Activated naive CD8-positive, alpha-beta T cell treated with anti-CD3 and anti-CD28 coated beads for 36 hours (primary cell): ENCODE results near the gene PDE8B. TPM values are rescaled to one million over a fixed set of nuclear protein-coding genes. Genes with fewer than 3 reads are reported as not detected.

Source experiments
- DNase-seq: peaks from one replicate; pipeline ENCODE4 v3.0.0; 2021
- H3K27ac Mint-ChIP-seq: one replicate; pipeline ENCODE4 v1.8.0; 2022; ENCODE audit warnings: mild to moderate bottlenecking, moderate library complexity, mixed read lengths
- H3K27me3 Mint-ChIP-seq: one replicate; pipeline ENCODE4 v1.8.0; 2022; ENCODE audit warnings: mild to moderate bottlenecking, mixed read lengths
- H3K36me3 Mint-ChIP-seq: one replicate; pipeline ENCODE4 v1.8.0; 2021; ENCODE audit warnings: mild to moderate bottlenecking, mixed read lengths
- H3K4me1 Mint-ChIP-seq: one replicate; pipeline ENCODE4 v1.8.0; 2021; ENCODE audit warnings: mixed read lengths
- H3K4me3 Mint-ChIP-seq: one replicate; pipeline ENCODE4 v1.8.0; 2022; ENCODE audit warnings: mild to moderate bottlenecking, moderate library complexity, mixed read lengths
- H3K9me3 Mint-ChIP-seq: one replicate; pipeline ENCODE4 v1.8.0; 2022; ENCODE audit warnings: mixed read lengths
- total RNA-seq, 2 experiments: library from RNA; stranded (reverse); gene quantifications; one replicate each; pipeline ENCODE4 v1.2.3, GENCODE V29; 2021

PDE8B gene
- total RNA-seq, 2 experiments from 2014 or later = 0.16 TPM; not detected in 1

GRCh38 chr5:77326986-77327734 is 116.7 kb downstream of the PDE8B start:
- Mint-ChIP-seq H3K4me1 (peaks cover 29% of the 10 kb centered on the region), H3K9me3 (peaks cover 1% of the 10 kb centered on the region), H3K36me3 (no peaks in the 10 kb centered on the region), H3K4me3 (no peak overlapping the region), H3K27me3 (peaks cover 11% of the 10 kb centered on the region), H3K27ac (no peak overlapping the region)
- DNase-seq = no peak

DNA sequence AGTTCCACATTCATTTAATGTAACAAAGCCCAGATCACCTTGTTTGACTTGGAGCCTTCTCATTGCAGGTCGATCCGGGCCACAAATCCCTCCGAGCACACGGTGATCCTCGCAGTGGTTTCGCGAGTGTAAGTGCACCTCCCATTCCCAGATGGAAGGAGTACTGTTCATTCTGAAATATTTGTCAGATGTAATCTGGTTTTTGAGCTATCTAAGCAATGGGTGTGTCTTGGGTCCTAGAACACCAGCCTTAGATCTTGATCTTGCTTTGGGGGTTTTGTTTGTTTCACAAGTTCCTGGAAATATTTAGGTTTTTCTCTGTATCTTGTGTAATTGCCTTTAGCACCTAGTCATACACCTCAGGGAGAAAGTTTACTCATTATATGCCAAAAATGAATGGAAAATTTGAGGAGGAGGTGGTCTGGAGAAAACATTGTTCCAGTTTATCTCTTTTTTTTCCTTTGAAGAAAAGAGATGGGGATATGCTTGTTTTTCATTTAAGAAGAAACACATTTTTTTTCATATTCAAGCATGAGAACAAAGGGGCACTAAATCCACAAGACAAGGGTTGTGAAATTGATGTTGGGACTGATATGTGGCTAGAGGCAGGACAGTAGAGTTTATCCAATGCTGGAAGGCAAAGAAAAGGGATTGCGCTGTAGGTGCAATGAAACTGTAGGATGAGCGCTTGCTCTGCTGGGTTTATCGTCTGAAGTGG is 118.6 kb downstream of the PDE8B start:
- DNase-seq = no peak
- H3K27me3 Mint-ChIP-seq = peaks cover 7% of the 10 kb centered on the region
- H3K4me3 Mint-ChIP-seq = no peak overlapping the region
- peak overlapping the region; percentile 81 for H3K27ac Mint-ChIP-seq
- no peaks in the 10 kb centered on the region for H3K36me3 Mint-ChIP-seq
- peaks cover 1% of the 10 kb centered on the region for H3K9me3 Mint-ChIP-seq
- peaks cover 29% of the 10 kb centered on the region for H3K4me1 Mint-ChIP-seq

- H3K27ac Mint-ChIP-seq = peak overlapping the region; percentile 75
- peaks cover 29% of the 10 kb centered on the region for H3K4me1 Mint-ChIP-seq
- peaks cover 1% of the 10 kb centered on the region for H3K9me3 Mint-ChIP-seq
- no peak for DNase-seq
- peaks cover 7% of the 10 kb centered on the region for H3K27me3 Mint-ChIP-seq
- H3K4me3 Mint-ChIP-seq = no peak overlapping the region
- no peaks in the 10 kb centered on the region for H3K36me3 Mint-ChIP-seq
These were observed 119.4 kb downstream of the PDE8B start for GRCh38 chr5:77329664-77330430.

DNA sequence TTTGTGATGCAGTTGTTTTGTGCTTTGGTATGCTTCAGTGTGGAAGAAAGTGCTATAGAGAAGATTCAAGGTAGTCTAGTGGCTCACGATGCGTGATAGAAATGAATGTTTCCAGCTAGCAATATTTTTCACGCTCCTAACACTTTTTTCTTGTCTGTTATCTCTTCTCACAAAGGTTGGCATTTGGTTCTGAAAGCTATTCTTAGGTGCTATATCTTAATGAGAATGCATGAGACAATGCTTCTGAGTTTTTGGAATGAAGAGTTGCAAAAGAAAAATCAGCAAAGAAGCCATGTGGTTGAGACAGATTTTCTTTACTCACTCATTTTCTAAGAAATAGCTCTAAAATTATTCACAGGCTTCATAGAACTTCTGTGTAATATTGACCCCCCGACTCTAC is 122.6 kb downstream of the PDE8B start:
- peaks cover 7% of the 10 kb centered on the region for H3K27me3 Mint-ChIP-seq
- no peaks in the 10 kb centered on the region for H3K9me3 Mint-ChIP-seq
- DNase-seq = no peak
- no peaks in the 10 kb centered on the region for H3K36me3 Mint-ChIP-seq
- H3K4me1 Mint-ChIP-seq = peaks cover 19% of the 10 kb centered on the region
- no peak overlapping the region for H3K27ac Mint-ChIP-seq
- no peak overlapping the region for H3K4me3 Mint-ChIP-seq

DNA sequence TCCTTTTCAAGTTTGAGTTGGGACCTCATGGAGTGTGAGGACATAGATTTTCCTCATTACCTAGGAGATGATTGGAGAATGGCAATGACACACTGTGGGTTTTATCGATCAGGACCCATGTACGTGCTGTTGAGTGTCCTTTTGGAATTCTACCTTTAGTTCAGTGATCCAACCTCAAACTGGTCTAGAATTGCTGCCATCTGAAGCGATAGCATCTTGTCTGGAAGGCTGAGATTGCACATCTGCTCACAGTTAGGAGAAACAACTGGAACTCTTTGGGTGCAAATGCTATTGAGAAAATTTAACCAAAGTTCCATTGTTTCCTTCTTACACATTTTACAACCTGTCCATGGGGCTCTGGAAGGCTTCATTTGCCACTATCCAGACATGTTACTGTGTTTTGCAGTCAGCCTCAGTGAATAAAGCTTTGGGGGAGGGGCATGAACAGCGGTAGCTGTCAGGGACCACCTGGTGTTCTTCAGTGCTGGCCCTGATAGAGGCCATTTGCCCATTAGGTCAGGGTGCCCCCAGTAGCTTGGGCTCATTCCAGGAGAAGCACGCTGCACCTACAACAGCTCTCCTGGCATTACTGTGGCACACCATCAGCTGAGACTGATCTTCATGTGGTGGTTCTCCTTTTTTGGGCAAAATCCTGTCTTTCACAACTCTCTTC is 123.1 kb downstream of the PDE8B start:
- Mint-ChIP-seq H3K9me3 (no peaks in the 10 kb centered on the region), H3K27me3 (peaks cover 7% of the 10 kb centered on the region), H3K27ac (no peak overlapping the region), H3K4me1 (peaks cover 14% of the 10 kb centered on the region), H3K36me3 (no peaks in the 10 kb centered on the region), H3K4me3 (no peak overlapping the region)
- no peak for DNase-seq

- H3K4me1 Mint-ChIP-seq = no peaks in the 10 kb centered on the region
- no peaks in the 10 kb centered on the region for H3K9me3 Mint-ChIP-seq
- H3K27ac Mint-ChIP-seq = no peak overlapping the region
- peaks cover 3% of the 10 kb centered on the region for H3K27me3 Mint-ChIP-seq
- no peaks in the 10 kb centered on the region for H3K36me3 Mint-ChIP-seq
- no peak for DNase-seq
- no peak overlapping the region for H3K4me3 Mint-ChIP-seq
These were observed 126.8 kb downstream of the PDE8B start for GRCh38 chr5:77337246-77337645.

DNA sequence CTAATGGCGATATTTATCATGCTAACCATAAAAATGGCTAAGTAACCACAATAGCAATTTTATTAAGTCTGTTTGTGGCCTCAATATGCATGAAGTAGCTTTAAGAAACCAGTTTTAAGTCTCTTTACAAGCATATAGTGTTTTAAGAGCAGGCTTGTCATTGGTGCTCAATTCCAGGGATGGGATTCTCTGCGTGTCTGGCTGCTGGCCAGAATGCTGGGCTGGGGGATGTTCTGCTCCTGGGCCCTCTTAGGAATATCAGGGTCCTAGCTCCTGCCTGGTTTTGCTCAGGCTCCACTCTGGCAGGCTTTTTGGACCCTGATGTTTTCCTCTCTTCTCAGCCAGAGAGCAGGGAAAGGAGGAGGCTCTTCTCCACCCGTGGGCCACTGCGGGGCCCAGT is 127.2 kb downstream of the PDE8B start:
- Mint-ChIP-seq H3K27me3 (peaks cover 3% of the 10 kb centered on the region), H3K9me3 (no peaks in the 10 kb centered on the region), H3K36me3 (no peaks in the 10 kb centered on the region), H3K27ac (no peak overlapping the region), H3K4me1 (no peaks in the 10 kb centered on the region), H3K4me3 (no peak overlapping the region)
- no peak for DNase-seq

GRCh38 chr5:77339337-77339890 is 128.9 kb downstream of the PDE8B start:
- DNase-seq = no peak
- peaks cover 3% of the 10 kb centered on the region for H3K27me3 Mint-ChIP-seq
- no peak overlapping the region for H3K27ac Mint-ChIP-seq
- no peaks in the 10 kb centered on the region for H3K9me3 Mint-ChIP-seq
- no peak overlapping the region for H3K4me3 Mint-ChIP-seq
- no peaks in the 10 kb centered on the region for H3K4me1 Mint-ChIP-seq
- H3K36me3 Mint-ChIP-seq = no peaks in the 10 kb centered on the region

- no peaks in the 10 kb centered on the region for H3K9me3 Mint-ChIP-seq
- peaks cover 3% of the 10 kb centered on the region for H3K27me3 Mint-ChIP-seq
- H3K36me3 Mint-ChIP-seq = no peaks in the 10 kb centered on the region
These were observed 132.7 kb downstream of the PDE8B start for GRCh38 chr5:77343165-77343564.

DNA sequence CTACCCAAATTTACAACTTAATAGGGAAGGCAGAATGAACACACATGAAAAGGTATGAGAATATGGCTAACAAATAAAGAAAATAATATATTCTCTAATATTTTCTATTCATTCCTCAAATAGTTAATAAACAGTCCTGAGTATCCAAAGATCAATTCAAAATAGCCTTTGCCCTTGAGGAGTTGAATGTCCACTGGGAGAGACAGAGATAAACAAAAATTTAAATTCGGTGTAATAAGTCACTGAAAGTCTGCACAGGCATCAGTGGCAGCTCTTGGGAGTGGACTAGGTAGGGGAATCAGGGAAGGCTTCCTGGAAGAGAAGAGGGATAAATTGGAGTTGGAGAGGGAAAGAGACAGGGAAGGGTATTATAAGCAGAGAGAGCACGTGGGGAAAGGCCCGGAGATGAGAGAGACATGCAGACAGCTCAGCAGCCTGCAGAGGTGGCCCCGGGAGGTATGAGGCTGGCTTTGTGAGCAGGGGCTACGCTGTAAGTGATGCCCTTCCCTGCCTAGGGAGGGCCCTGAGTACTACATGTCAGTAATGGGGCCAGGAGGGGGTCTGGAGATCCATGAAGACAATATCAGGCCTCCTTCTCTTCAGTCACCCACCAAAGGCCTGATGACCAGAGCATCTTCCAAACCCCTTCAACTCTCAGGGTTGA is 137.1 kb downstream of the PDE8B start:
- Mint-ChIP-seq H3K4me1 (no peaks in the 10 kb centered on the region), H3K27me3 (no peaks in the 10 kb centered on the region), H3K9me3 (no peaks in the 10 kb centered on the region), H3K27ac (no peak overlapping the region), H3K36me3 (no peaks in the 10 kb centered on the region), H3K4me3 (no peak overlapping the region)
- DNase-seq = no peak

More at GRCh38 chr5:77343165-77343564, 132.7 kb downstream of the PDE8B start:
- Mint-ChIP-seq H3K27ac (no peak overlapping the region), H3K4me1 (no peaks in the 10 kb centered on the region), H3K4me3 (no peak overlapping the region)
- no peak for DNase-seq

- Mint-ChIP-seq H3K27ac (no peak overlapping the region), H3K27me3 (no peaks in the 10 kb centered on the region), H3K9me3 (no peaks in the 10 kb centered on the region), H3K36me3 (peaks cover 4% of the 10 kb centered on the region), H3K4me1 (peaks cover 15% of the 10 kb centered on the region), H3K4me3 (no peak overlapping the region)
- no peak for DNase-seq
These were observed 142.8 kb downstream of the PDE8B start for GRCh38 chr5:77353251-77353650.

DNA sequence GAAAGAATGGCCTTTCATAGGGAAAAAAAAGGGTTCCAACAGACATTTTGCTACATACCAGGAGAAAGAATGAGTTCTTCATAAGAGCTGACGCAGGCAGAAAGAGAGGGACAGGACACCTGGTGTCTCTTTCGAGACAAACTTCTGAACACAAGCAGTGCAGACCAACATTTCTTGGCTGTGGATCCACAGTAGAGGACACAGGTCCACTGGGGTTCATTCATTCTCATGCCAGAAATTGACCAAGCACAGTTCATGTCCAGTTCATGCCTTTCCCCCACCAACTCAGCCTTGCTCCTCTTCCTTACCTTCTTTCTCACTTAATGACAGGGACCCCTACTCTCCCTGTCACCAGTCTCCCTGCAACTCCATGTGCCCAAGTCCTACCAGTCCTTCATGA is 144.0 kb downstream of the PDE8B start:
- no peak for DNase-seq
- Mint-ChIP-seq H3K27me3 (no peaks in the 10 kb centered on the region), H3K4me1 (peaks cover 15% of the 10 kb centered on the region), H3K9me3 (no peaks in the 10 kb centered on the region), H3K36me3 (peaks cover 4% of the 10 kb centered on the region), H3K4me3 (no peak overlapping the region), H3K27ac (no peak overlapping the region)

DNA sequence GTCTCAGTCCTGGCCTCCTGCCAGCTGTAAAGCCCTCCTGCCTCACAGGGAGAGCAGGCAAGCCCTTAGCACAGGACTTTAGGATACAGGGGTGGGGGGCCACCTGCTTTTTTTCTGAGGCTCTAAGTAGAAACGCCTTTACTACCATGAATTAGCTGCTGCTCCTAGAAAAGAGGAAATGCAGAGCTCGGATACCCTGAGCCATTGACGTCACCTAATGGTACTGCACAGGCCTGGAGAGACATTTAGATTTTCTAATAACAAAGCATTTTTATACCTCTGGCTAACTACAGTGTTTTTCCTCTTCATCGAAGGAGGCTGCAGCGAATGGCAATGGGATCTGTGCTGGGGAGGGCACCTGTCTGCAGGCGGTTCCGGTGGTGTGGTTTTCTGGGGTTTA is 144.6 kb downstream of the PDE8B start:
- DNase-seq = no peak
- no peak overlapping the region for H3K4me3 Mint-ChIP-seq
- H3K27ac Mint-ChIP-seq = no peak overlapping the region
- H3K27me3 Mint-ChIP-seq = no peaks in the 10 kb centered on the region
- peaks cover 15% of the 10 kb centered on the region for H3K4me1 Mint-ChIP-seq
- H3K9me3 Mint-ChIP-seq = no peaks in the 10 kb centered on the region
- H3K36me3 Mint-ChIP-seq = peaks cover 4% of the 10 kb centered on the region

GRCh38 chr5:77355751-77356150 is 145.3 kb downstream of the PDE8B start:
- Mint-ChIP-seq H3K9me3 (no peaks in the 10 kb centered on the region), H3K27me3 (no peaks in the 10 kb centered on the region), H3K4me3 (no peak overlapping the region), H3K27ac (no peak overlapping the region), H3K36me3 (peaks cover 4% of the 10 kb centered on the region), H3K4me1 (peaks cover 15% of the 10 kb centered on the region)
- DNase-seq = no peak
